NCI-H1930 (cell line): ENCODE results near the gene IL13.

ENCODE experiments used
- DNase-seq, 2 experiments: peaks; one replicate each; lab custom pipeline; 2025; lab: John Stamatoyannopoulos, UW

IL13 gene

DNA sequence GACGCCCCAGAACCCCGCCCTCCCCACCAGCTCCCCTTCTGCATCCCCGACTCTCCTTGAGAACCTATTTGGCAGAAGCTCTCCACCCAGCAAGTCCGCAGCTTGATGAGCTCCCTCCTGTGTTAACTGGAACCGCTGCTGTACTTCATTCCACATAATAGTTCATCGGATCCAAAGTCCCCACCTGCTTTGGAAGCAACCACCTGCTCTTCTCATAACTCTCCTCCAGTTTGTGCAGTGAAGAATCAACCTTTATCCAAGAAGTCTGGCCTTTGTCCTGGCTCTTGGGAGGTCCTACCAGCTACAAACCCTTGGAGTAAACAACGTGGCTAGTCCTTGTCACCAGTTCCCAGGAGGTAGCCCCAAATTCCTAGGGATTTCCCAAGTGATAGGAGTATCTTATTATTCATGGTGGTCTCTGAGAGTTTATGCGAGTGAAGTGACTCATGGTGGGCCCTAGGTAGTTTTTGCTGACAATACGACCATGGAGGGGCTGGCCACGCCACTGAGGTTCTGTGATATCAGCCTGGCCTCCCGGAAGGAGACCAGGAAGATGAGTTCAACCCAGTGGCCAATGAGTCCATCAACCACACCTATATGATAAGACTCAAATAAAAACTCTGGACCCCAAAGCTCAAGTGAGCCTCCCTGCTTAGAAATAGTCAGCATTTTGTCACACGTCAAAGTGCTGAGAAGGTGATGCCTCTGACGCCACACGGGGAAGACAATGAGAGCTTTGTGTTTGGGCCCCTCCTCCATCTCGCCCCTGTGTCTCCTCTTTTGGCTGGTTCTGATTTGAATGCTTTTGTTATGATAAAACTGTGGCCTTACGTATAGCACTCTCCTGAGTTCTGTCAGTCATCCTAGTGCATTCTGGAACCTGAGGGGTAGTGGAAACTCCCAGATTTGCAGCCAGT is 12.3 kb downstream of the IL13 start:
- DNase-seq: no peak

DNA sequence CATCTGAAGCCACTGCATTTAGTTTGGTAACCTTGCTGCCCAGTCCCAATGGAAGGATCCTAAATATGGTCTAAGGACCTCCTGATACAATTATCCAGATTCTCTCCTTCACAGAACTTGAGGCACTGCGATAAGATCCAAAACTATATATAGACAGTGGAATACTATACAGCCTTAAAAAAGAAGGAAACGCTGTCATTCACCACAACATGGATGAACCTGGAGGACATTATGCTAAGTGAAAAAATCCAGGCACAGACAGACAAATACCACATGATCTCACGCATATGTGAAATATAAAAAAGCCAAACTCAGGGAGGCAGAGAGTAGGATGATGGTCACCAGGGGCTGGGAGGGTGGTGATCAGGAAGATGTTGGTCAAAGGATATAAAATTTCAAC is 13.0 kb downstream of the IL13 start:
- no peak for DNase-seq

DNA sequence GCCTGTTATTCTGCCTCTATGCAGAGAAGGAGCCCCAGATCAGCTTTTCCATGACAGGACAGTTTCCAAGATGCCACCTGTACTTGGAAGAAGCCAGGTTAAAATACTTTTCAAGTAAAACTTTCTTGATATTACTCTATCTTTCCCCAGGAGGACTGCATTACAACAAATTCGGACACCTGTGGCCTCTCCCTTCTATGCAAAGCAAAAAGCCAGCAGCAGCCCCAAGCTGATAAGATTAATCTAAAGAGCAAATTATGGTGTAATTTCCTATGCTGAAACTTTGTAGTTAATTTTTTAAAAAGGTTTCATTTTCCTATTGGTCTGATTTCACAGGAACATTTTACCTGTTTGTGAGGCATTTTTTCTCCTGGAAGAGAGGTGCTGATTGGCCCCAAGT is 15.5 kb downstream of the IL13 start:
- no peak for DNase-seq

- DNase-seq: no peak
Observed at GRCh38 chr5:132673939-132674630, 16.1 kb downstream of the IL13 start, which contains the start of gene IL4. TSS of gene IL4 (plus strand) at chr5:132673989. CDS start at chr5:132674051, 62 bp downstream.

DNA sequence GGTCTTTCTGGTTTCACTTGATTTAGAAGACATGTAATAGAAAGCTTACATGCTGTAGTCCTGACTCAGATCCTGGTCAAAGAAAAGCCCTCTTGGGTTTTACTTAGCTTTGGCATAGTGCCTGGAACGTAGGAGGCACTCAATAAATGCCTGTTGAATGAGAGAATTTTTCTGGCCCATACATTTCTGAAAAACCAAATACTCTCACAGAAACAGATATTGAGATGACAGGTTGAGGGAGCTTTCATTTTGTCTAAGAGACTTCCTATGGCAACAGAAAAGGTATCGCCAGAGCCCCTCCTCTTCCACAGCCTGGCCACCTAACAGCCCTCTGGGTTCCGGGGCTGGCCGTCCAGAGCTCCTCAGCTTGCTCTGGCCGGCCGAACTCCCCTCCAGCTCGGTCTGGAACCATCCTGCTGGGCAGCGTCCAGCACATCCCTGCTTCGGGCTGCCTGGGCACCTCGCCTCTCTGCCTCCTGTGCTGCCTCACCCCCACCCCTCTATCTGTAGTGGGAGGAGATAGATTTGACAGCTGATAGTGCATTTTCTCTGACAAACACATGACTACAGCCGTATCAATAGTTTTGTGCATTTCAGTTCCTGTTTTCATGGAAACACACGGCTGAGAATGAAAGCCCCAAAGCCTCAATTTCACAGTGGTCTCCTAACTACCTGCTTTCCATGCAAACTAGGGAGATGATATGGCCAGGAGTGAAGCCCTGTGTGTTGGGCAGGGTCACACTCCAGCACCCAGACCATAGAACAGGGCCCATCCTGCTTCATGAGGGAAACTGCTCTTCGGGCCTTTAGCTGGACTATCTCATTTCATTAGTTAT is 16.9 kb downstream of the IL13 start:
- no peak for DNase-seq

GRCh38 chr5:132675936-132676689 is 18.1 kb downstream of the IL13 start:
- DNase-seq: no peak

DNA sequence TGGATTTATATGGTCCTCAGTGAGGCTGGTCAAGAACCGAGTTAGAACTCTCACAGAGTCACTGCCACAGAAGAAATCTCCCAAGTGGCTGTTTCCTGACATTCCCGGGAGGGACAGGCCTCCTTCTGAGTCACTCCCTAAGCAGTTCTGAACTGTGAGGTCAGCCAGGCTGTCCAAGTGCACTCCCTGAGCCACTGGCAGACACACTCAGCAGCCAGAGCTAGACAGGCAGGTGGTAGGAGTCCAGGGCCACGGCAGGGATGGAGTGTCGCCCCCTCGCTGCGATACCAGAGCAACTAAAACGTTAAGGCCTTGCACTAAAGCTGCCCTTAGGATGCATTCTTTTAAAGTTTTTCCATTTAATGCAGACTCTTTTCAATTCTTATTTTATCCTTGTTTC is 19.2 kb downstream of the IL13 start:
- DNase-seq: no peak

GRCh38 chr5:132677682-132678400 is 19.9 kb downstream of the IL13 start:
- no peak for DNase-seq

GRCh38 chr5:132678735-132679134 is 20.8 kb downstream of the IL13 start:
- no peak for DNase-seq

- DNase-seq: no peak
Observed at GRCh38 chr5:132679166-132679565, 21.2 kb downstream of the IL13 start.

GRCh38 chr5:132679717-132680380 is 21.9 kb downstream of the IL13 start:
- no peak for DNase-seq

GRCh38 chr5:132680780-132681475 is 23.0 kb downstream of the IL13 start:
- DNase-seq: no peak

GRCh38 chr5:132681476-132681831 is 23.5 kb downstream of the IL13 start:
- DNase-seq: no peak

DNA sequence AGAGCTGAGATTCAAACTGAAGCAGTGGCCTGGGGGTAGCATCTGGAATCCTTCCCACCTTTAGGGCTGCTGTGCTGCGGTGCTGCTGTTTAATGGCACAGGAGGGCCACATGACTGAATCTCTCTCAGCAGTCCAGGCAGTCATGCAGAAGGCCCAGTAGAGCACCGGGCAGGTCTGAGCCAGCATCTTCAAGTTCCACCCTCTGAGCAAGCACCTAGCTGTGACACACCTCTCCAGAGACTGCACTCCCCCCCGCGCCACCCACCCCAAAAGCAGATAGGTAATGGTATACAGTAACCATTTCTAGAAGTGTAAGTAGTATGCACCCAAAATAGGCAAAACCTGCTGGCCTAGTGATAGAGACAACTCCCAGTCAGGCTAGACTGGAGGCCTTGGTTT is 24.0 kb downstream of the IL13 start:
- DNase-seq: no peak

DNA sequence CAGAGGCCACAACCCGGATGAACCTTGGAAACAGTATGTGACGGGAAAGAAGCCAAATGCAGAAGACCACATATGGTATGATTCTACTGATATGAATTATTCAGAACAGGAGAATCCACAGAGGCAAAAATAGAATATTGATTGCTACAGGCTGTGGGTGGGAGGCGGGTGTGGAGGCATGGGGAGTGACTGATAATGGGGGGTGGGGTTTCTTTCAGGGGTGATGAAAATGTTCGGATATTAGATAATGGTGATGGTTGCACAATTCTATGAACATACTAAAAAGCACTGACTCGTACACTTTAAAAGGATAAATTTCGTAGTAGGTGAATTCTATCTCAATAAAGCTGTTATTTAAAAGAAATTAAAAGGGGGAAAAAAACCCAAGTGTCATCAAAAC is 26.5 kb downstream of the IL13 start:
- no peak for DNase-seq

- no peak for DNase-seq
Observed at GRCh38 chr5:132684922-132685720, 27.1 kb downstream of the IL13 start.

GRCh38 chr5:132686193-132686592 is 28.2 kb downstream of the IL13 start:
- DNase-seq: no peak

- DNase-seq: no peak
Observed at GRCh38 chr5:132687995-132688394, 30.0 kb downstream of the IL13 start.
